IMR-90 (cell line): ENCODE results near the gene PCIF1. TPM values are rescaled to one million over a fixed set of nuclear protein-coding genes. Genes with fewer than 3 reads are reported as not detected.

Source experiments
- ATAC-seq: fragments of 200-7000 bp; cut with Tn5 transposase; 2 replicates; pipeline ENCODE4 v1.9.1; 2020; ENCODE audit warnings: low read depth, mild to moderate bottlenecking, moderate library complexity
- BruUV-seq: library from RNA; stranded (reverse); fragments of 400-500 nt; replicated peaks from 2 replicates; lab custom pipeline; 2021; lab: Mats Ljungman, UMichigan
- CTCF ChIA-PET: fragments of 300-600 bp; formaldehyde crosslinking; extraction: SDS; loops from one replicate; lab custom pipeline; 2021; ENCODE audit warnings: antibody characterized with exemption; lab: Yijun Ruan, JAX
- POLR2A ChIA-PET: fragments of 300-600 bp; sonication (Branson Sonifier 250); formaldehyde crosslinking; loops from one replicate; lab custom pipeline; 2022; ENCODE audit warnings: antibody characterized with exemption; ENCODE audit not compliant: unreplicated experiment; lab: Charles Lee
- DNase-seq: peaks from one replicate; pipeline ENCODE4 v3.0.0; 2013
- H2AFZ ChIP-seq: replicated peaks from 2 replicates; pipeline ENCODE3; 2013; ENCODE audit warnings: low read length, mild to moderate bottlenecking; ENCODE audit not compliant: poor library complexity
- H2AK5ac ChIP-seq: 2 replicates; pipeline ENCODE4 v1.6.1; 2013; ENCODE audit warnings: low read depth, low read length, inconsistent platforms
- H2AK9ac ChIP-seq: replicated peaks from 2 replicates; pipeline ENCODE3; 2013; ENCODE audit warnings: mild to moderate bottlenecking, low read depth, low read length, moderate library complexity; ENCODE audit not compliant: poor library complexity
- H2BK120ac ChIP-seq: 2 replicates; pipeline ENCODE4 v1.6.1; 2013; ENCODE audit warnings: low read depth, low read length, inconsistent platforms
- H2BK15ac ChIP-seq: 3 replicates; pipeline ENCODE4 v1.6.1; 2013; ENCODE audit warnings: low read depth, low read length, inconsistent platforms
- H2BK20ac ChIP-seq: 2 replicates; pipeline ENCODE4 v1.6.1; 2013; ENCODE audit warnings: low read depth, mild to moderate bottlenecking, inconsistent platforms, low read length, moderate library complexity
- H2BK5ac ChIP-seq: 2 replicates; pipeline ENCODE4 v1.6.1; 2013; ENCODE audit warnings: mild to moderate bottlenecking, low read depth, low read length, inconsistent platforms; ENCODE audit not compliant: poor library complexity, severe bottlenecking
- H3K14ac ChIP-seq: replicated peaks from 2 replicates; pipeline ENCODE4 v1.6.1; 2013; ENCODE audit warnings: low read depth, low read length, inconsistent platforms
- H3K18ac ChIP-seq: 2 replicates; pipeline ENCODE4 v1.6.1; 2013; ENCODE audit warnings: low read depth, low read length, control low read depth
- H3K23ac ChIP-seq: 2 replicates; pipeline ENCODE4 v1.6.1; 2013; ENCODE audit warnings: low read depth, low read length, inconsistent platforms
- H3K27ac ChIP-seq: 2 replicates; pipeline ENCODE4 v1.5.1; 2013; ENCODE audit warnings: mild to moderate bottlenecking, control low read depth, low read length; ENCODE audit not compliant: insufficient read depth
- H3K27me3 ChIP-seq: 2 replicates; pipeline ENCODE4 v1.6.1; 2013; ENCODE audit warnings: low read length; ENCODE audit not compliant: control insufficient read depth, insufficient read depth
- H3K36me3 ChIP-seq: 2 replicates; pipeline ENCODE4 v1.6.1; 2013; ENCODE audit warnings: low read length, mixed read lengths; ENCODE audit not compliant: control insufficient read depth, insufficient read depth
- H3K4ac ChIP-seq: 2 replicates; pipeline ENCODE4 v1.6.1; 2013; ENCODE audit warnings: low read depth, low read length, inconsistent platforms
- H3K4me1 ChIP-seq: 2 replicates; pipeline ENCODE4 v1.6.1; 2013; ENCODE audit warnings: low read length, mixed read lengths; ENCODE audit not compliant: control insufficient read depth, insufficient read depth
- H3K4me2 ChIP-seq: 2 replicates; pipeline ENCODE4 v1.6.1; 2013; ENCODE audit warnings: low read depth, mild to moderate bottlenecking, control low read depth, low read length, moderate library complexity
- H3K4me3 ChIP-seq: 2 replicates; pipeline ENCODE4 v1.5.1; 2013; ENCODE audit warnings: low read depth, mild to moderate bottlenecking, control low read depth, low read length, moderate library complexity; ENCODE audit not compliant: insufficient read depth
- H3K56ac ChIP-seq: 2 replicates; pipeline ENCODE4 v1.6.1; 2013; ENCODE audit warnings: low read length, inconsistent platforms; ENCODE audit not compliant: insufficient read depth; ENCODE audit errors: extremely low read depth
- H3K79me1 ChIP-seq, 2 experiments: 2 replicates each; pipeline ENCODE4 v1.6.1; 2013; ENCODE audit warnings: low read length in 2 of 2, inconsistent platforms in 1 of 2, low read depth in 1 of 2
- H3K9ac ChIP-seq: 2 replicates; pipeline ENCODE4 v1.6.1; 2013; ENCODE audit warnings: low read depth, low read length, control low read depth
- H3K9me1 ChIP-seq: 2 replicates; pipeline ENCODE4 v1.6.1; 2013; ENCODE audit warnings: low read length, inconsistent platforms; ENCODE audit not compliant: insufficient read depth
- H3K9me3 ChIP-seq: 2 replicates; pipeline ENCODE4 v1.6.1; 2013; ENCODE audit warnings: low read length; ENCODE audit not compliant: control insufficient read depth, insufficient read depth
- H4K20me1 ChIP-seq: 2 replicates; pipeline ENCODE4 v1.6.1; 2013; ENCODE audit warnings: low read length, inconsistent platforms; ENCODE audit not compliant: insufficient read depth
- H4K5ac ChIP-seq: 2 replicates; pipeline ENCODE4 v1.6.1; 2013; ENCODE audit warnings: mild to moderate bottlenecking, low read depth, low read length, control low read depth
- H4K8ac ChIP-seq, 2 experiments: 2 replicates each; pipeline ENCODE4 v1.6.1; 2013; ENCODE audit warnings: low read depth in 2 of 2, low read length in 2 of 2, control low read depth in 1 of 2, inconsistent platforms in 1 of 2
- H4K91ac ChIP-seq: 2 replicates; pipeline ENCODE4 v1.6.1; 2013; ENCODE audit warnings: low read depth, low read length, inconsistent platforms; ENCODE audit not compliant: insufficient read depth
- BHLHE40 ChIP-seq: fragments of 150-350 bp; IDR thresholded peaks from 2 replicates; pipeline ENCODE4 v1.6.1; 2016; ENCODE audit warnings: mild to moderate bottlenecking, low read depth, low read length
- CEBPB ChIP-seq: IDR thresholded peaks from 2 replicates; pipeline ENCODE4 v1.6.1; 2012; ENCODE audit warnings: low read depth, low read length, improper control_type of control experiment
- CTCF ChIP-seq: conservative IDR thresholded peaks from 2 replicates; pipeline ENCODE4 v1.5.1; 2012; ENCODE audit warnings: mild to moderate bottlenecking, low read depth, low read length, improper control_type of control experiment
- ELK1 ChIP-seq: fragments of 150-350 bp; IDR thresholded peaks from 2 replicates; pipeline ENCODE4 v1.6.1; 2016; ENCODE audit warnings: low read depth, mild to moderate bottlenecking, low read length, moderate library complexity, borderline replicate concordance
- FOS ChIP-seq: fragments of 150-350 bp; IDR thresholded peaks from 2 replicates; pipeline ENCODE4 v1.6.1; 2016; ENCODE audit warnings: low read depth, low read length
- MAFK ChIP-seq: IDR thresholded peaks from 2 replicates; pipeline ENCODE4 v1.6.1; 2012; ENCODE audit warnings: low read depth, low read length, improper control_type of control experiment
- MAZ ChIP-seq: IDR thresholded peaks from 2 replicates; pipeline ENCODE4 v1.6.1; 2012; ENCODE audit warnings: low read depth, mild to moderate bottlenecking, low read length, improper control_type of control experiment, moderate library complexity, borderline replicate concordance
- MXI1 ChIP-seq: IDR thresholded peaks from 2 replicates; pipeline ENCODE4 v1.6.1; 2012; ENCODE audit warnings: low read depth, mild to moderate bottlenecking, low read length, moderate library complexity, borderline replicate concordance
- RAD21 ChIP-seq: IDR thresholded peaks from 2 replicates; pipeline ENCODE4 v1.6.1; 2012; ENCODE audit warnings: low read length, improper control_type of control experiment
- RCOR1 ChIP-seq: IDR thresholded peaks from 2 replicates; pipeline ENCODE4 v1.6.1; 2012; ENCODE audit warnings: mild to moderate bottlenecking, low read length, improper control_type of control experiment; ENCODE audit not compliant: insufficient replicate concordance
- USF2 ChIP-seq: fragments of 150-350 bp; IDR thresholded peaks from 2 replicates; pipeline ENCODE4 v1.6.1; 2017; ENCODE audit warnings: mild to moderate bottlenecking, antibody characterized with exemption, low read length, low read depth
- WGBS, 2 experiments: methylation state at CpG; one replicate each; pipeline versions ENCODE4 v1.1.5 to v1.1.7; 2013; ENCODE audit warnings: missing lambda C conversion rate in 2 of 2; ENCODE audit not compliant: insufficient read length in 1 of 2; ENCODE audit errors: extremely low coverage in 2 of 2; 5-methylcytosine and 5-hydroxymethylcytosine counted together
- dilution Hi-C: fragments of 300-500 bp; cut with HindIII; formaldehyde crosslinking; loops from one replicate; pipeline ENCODE4 v1.14.3; 2018; ENCODE audit warnings: low sequenced_read_pairs; ENCODE audit not compliant: unreplicated experiment
- in situ Hi-C: fragments of 300-500 bp; cut with MboI; formaldehyde crosslinking; loops from 3 replicates; pipeline ENCODE4 v1.14.3; 2019; ENCODE audit warnings: low sequenced_read_pairs, inconsistent platforms, mixed read lengths
- intact Hi-C: fragments of 100-400 bp; cut with micrococcal nuclease; formaldehyde crosslinking; loops from 2 replicates; pipeline ENCODE4 v1.10.0; 2022
- polyA plus RNA-seq, 3 experiments: library from polyadenylated mRNA; depleted of rRNA; stranded (reverse); fragments of >200 nt; gene quantifications; 2 replicates each; pipeline ENCODE4 v1.2.3, GENCODE V29; 2012; ENCODE audit warnings: low replicate concordance in 1 of 3
- total RNA-seq: library from RNA; depleted of rRNA; stranded (reverse); fragments of >200 nt; gene quantifications from 2 replicates; pipeline ENCODE4 v1.2.3, GENCODE V29; 2012

The PCIF1 gene
- total and polyA plus RNA-seq, 2 of the 4 experiments (the other 2 are of a cell fraction): 5.4 to 18.3 TPM

- peak; percentile 100 for TF ChIP-seq USF2
- TF ChIP-seq RAD21: no peak
- no peak for TF ChIP-seq RCOR1
- TF ChIP-seq FOS: peak; percentile 97
- TF ChIP-seq BHLHE40: peak; percentile 81
- TF ChIP-seq MAFK: no peak
- TF ChIP-seq MXI1: peak; percentile 72; the same call in 1 of the 2 replicates
- peak; percentile 74; the same call in 1 of the 2 replicates for TF ChIP-seq MAZ
- no peak for TF ChIP-seq CTCF
- TF ChIP-seq CEBPB: no peak
- no peak for TF ChIP-seq ELK1
- WGBS, 2 experiments: 1% methylated on average over 41 of the region's 78 CpGs; no CpG with 5 or more reads in 1 of the 2 experiments
- peak within 1 kb of the TSS; percentile 70 for H4K91ac ChIP-seq
- H3K27me3 ChIP-seq: no peaks in the 10 kb centered on the region
- H2AK5ac ChIP-seq: peak within 1 kb of the TSS; percentile 52; the same call in 1 of the 2 replicates
- H3K4ac ChIP-seq: peak within 1 kb of the TSS; percentile 92
- intact Hi-C loops: loop anchor here (2.0 to 5.0 kb wide), 3 partner anchors 44 to 81 kb away; partner anchors contain the start of genes PCIF1 and ZNF335
- peak within 1 kb of the TSS; percentile 42 for H3K18ac ChIP-seq
- no peaks in the 10 kb centered on the region for H3K9me3 ChIP-seq
- H2AK9ac ChIP-seq: peak within 1 kb of the TSS; percentile 88
- H3K27ac ChIP-seq: peak within 1 kb of the TSS; percentile 63
- dilution Hi-C loops: no loop called here
- peak within 1 kb of the TSS; percentile 83 for H3K4me2 ChIP-seq
- H3K23ac ChIP-seq: peak within 1 kb of the TSS; percentile 45; the same call in 1 of the 2 replicates
- in situ Hi-C loops: no loop called here
- H2BK120ac ChIP-seq: peak within 1 kb of the TSS; percentile 54
- H4K20me1 ChIP-seq: 0 out of 2 replicates have a peak, but pooled peaks cover 8% of the 10 kb centered on the region
- peaks cover 14 to 62% of the 10 kb centered on the region in 2 experiments for H3K79me1 ChIP-seq
- H2AFZ ChIP-seq: peak within 1 kb of the TSS; percentile 99
- DNase-seq (peak; percentile 92), ATAC-seq (peak; percentile 73)
- 0 out of 2 replicates have a peak, but pooled peaks cover 2% of the 10 kb centered on the region for H3K9me1 ChIP-seq
- no peak within 1 kb of the TSS; the same call in 1 of the 2 replicates for H2BK20ac ChIP-seq
- H2BK5ac ChIP-seq: peak within 1 kb of the TSS; percentile 40
- peak within 1 kb of the TSS; percentile 29 for H4K5ac ChIP-seq
- peaks cover 3% of the 10 kb centered on the region; the same call in 1 of the 2 replicates for H3K4me1 ChIP-seq
- peak within 1 kb of the TSS; percentile 15; the same call in 2 of the 3 replicates for H2BK15ac ChIP-seq
- BruUV-seq: TSS peak; percentile 86
- H3K9ac ChIP-seq: peak within 1 kb of the TSS; percentile 65
- H4K8ac ChIP-seq: peak within 1 kb of the TSS; percentile 61 to 90
- POLR2A ChIA-PET: interaction anchor here (0.6 to 1.2 kb wide), 2 partner anchors 8 to 33 kb away, joined by 5 to 8 read pairs; no protein-coding TSS in a partner anchor
- H3K14ac ChIP-seq: peak within 1 kb of the TSS; percentile 75
- CTCF ChIA-PET: interaction anchor here (0.6 to 1.7 kb wide), 6 partner anchors 14 to 912 kb away, joined by 3 to 6 read pairs (median 4); no protein-coding TSS in a partner anchor
- peak within 1 kb of the TSS; percentile 42; the same call in 1 of the 2 replicates for H3K56ac ChIP-seq
- peak within 1 kb of the TSS; percentile 74 for H3K4me3 ChIP-seq
- H3K36me3 ChIP-seq: peaks cover 32% of the 10 kb centered on the region
These were observed 43.2 kb upstream of the PCIF1 start, which contains the start of the genes CTSA and NEURL2 for GRCh38 chr20:45890985-45891983. TSS of gene CTSA (plus strand) at chr20:45891335. CDS start at chr20:45891569, 234 bp downstream. TSS of gene NEURL2 (minus strand) at chr20:45891208. CDS start at chr20:45890991, 217 bp downstream.
